HG03469 (cell line): ENCODE data around the gene SUGT1.

Experiments
- ATAC-seq: cut with Tn5 transposase; IDR thresholded peaks from one replicate; pipeline ENCODE4 v1.9.1; 2021; ENCODE audit warnings: mild to moderate bottlenecking, moderate library complexity, moderate number of reproducible peaks; ENCODE audit not compliant: unreplicated experiment

Gene SUGT1

DNA sequence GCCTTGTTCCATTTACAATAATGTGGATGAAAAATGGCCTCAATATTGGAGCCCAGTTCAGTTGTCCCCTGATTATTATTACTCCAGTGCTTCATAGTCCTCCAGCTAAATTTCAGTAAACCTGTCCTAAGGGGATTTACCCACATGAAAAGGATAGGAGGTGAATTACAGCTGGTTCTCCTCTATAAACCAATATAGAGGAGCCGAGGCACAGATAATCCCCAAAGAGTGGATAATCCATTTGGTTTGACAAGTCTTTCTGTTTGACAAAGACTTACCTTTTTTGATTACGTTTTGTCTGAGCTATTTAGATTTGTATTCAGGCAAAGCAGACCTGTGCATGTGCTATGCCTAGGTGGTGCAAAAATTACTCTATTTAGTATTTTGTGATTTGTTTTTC lies 84.3 kb downstream of the SUGT1 start:
- ATAC-seq: no peak

DNA sequence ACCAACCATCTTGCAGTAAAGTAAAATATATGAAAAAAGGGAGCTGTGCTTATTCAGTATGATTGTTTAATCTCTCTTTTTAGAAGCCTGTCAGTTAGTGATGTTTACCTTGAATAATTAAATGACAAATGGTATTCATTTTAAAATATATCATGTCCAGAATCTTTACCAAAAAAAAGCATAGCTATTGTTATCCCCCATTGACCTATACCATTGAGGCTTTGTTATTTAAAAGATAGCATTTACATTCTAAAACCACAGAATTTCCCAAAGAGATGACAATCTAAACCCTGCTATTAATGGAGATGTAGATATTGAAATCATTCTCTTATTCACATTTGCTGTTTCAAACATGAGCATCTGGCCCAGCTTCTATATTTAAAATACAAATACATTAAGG lies 84.8 kb downstream of the SUGT1 start:
- no peak for ATAC-seq

DNA sequence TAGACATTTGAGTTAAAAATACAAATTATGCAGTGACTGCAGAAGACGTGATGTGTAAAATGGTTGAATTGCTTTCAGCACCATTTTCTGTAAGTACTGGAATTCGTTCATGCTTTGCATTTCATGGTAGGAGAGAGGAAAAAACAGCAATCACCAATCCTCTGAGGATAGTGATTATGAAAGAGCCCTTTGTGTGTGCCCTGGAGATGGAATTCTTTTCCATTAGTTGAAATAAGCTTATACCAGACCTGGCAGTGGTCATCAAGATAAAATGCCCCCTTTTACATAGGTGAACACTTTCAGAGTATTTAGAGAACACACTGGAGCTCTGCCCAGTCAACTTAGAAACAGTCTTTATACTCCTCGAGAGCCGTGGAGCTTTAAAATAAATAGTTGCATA lies 85.3 kb downstream of the SUGT1 start:
- ATAC-seq: no peak

DNA sequence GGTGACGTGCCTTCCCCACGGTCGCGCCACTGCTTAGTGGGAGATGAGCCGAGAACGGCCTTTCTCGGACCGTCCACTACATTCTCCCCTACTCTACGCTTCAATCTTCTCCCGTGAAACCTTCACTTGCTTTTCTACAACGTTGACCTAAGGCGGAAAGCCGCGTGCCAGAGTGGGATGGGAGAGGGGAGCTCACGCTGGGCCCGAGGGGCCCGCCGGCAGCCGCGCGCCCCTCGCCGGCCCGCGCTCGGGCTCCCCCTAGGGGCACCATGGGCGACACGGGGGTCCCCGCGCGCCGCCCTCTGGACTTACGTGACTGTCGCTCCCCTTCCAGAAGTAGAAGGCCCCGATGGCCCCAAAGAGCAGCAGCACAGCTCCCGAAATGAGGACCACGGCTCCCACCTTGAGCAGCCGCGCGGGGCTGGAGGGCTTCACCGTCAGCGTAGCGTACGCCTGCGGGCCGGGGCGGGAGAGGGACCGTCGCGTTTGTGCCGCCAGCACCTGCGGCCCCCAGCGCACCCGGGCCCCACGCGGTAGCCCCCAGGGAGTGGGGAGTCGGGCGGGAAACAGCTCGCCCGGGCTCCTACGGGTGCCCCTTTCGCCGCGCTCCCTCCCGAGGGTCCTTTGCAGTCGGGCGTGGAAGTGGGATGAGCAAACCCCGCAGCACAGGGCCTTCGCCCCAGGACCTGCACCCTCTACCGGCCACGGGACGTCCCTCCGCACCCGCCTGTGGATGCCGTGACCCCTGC lies 86.3 kb downstream of the SUGT1 start:
- no peak for ATAC-seq

DNA sequence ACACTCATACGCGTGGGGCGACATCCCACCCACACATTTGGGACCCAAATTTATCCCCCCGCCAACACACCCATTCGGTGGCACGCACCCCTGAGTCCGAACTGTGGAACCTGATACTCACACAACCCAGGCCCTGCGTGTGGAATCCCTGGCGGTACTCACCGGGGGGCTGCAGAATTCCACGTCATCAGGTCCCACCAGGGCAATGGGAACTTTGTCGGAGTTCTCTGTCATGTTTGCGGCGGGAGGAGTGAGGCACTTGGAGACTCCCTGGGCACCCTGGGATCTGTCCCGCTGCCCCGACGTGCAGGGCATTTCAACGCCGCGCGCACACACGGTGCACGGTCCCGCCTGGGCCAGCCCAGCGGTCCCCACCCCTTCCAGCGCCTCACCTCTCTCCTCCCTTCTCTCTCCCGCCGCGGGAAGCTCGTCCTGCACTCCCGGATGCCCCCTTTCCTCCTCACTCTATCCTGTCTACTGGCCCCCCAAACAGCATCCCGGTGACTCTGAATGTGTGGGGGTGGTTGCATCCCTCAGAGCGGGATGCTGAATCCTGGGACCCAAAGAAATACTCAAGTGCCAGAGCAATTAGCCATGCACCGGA lies 86.9 kb downstream of the SUGT1 start, which contains the start of gene CNMD:
Gene CNMD (minus strand): TSS at position 353 of the 604 bp plus-strand sequence. CDS start 119 bp downstream, at position 234.
- ATAC-seq: no peak

DNA sequence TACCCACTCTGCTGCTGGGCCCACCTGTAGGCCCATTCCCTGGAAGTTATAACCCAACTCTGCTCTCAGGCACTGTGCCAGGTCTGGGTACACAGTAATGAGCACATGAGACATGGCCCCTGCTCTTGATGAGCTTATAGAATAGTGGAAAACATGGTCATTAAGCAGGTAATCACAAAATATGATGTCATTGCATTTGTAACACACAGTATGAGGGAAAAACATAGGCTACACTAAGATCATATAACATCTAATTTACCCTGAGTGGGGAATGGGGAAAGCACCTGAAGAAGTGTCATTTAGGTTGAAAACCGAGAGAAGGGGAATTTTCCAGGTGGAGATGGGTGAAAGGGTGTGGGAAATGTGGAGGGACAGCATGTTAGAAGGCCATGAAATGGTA lies 90.9 kb downstream of the SUGT1 start:
- no peak for ATAC-seq

DNA sequence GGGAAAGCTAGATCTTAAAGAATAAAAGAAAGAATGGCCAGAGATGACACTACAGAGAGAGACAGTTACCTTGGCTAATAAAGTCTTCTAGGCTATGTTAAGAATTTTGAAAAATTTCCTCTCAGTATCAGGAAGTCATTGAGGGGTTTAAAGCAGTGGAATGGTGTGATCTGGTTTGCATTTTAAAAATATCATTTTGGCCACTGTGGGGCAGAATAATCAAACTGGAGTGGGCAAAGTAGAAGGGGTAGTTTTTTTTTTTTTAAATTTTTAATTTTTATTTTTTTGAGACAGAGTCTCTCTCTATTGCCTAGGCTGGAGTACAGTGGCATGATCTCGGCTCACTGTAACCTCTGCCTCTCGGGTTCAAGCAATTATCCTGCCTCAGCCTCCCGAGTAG lies 91.4 kb downstream of the SUGT1 start:
- ATAC-seq: no peak

DNA sequence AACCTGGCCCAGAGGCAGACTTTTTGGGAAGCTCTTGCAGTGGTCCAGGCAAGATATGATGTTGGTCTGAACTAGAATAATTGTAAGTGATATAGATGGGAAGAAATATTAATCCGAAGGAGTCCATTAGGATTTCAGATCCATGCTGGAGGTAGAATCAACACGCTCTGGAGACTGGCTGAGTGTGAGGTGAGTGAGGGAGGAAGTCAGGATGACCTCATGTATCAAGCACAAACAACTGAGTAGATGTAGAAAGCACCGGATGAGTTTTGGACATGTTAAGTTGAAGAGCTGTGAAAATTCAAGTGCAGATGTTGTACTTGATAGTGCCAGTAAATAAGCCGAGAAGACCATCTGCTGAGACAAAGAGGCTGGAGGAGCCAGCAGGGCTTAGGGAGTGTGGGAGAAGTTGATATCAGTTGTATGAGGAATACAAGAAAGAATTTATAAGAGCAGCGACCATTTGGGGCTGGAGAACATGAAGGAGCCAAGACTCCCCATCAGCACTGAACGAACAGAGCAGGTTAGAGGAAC lies 92.3 kb downstream of the SUGT1 start:
- no peak for ATAC-seq

DNA sequence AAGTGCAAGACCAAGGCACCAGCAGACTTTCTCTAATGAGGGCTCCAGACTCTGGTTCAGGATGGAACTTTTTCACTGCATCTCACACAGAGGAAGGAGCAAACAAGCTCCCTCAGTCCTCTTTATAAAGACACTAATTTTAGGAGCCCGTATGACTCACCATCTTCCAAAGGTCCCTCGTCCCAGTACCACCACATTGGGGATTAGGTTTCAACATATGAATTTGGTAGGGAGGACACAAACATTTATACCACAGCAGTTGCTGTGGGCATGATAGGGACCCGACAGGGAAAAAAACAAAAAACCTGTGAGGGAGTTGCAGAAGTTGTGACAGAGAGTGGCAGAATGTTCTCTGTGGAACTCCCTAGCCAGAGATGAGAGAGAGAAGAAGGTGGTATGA lies 93.5 kb downstream of the SUGT1 start:
- no peak for ATAC-seq

DNA sequence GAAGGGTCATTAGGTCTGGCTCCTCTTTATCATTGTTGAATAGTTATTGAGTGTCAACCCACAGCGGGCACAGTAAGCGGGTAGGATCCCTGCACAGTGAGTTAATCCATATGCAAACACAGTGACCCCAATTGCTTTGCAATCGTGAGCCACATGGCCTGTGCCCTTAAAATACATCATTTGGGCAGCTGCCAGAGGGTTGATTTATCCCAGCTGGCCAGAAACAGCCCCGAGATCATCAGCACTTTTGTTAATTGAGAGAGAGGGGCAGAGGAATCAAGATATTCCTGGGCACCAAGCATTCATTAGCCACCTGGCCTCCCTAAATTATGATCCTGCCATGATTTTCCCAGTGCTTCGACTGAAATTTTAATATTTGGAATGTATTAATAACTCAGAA lies 96.8 kb downstream of the SUGT1 start:
- ATAC-seq: no peak
